ENCODE data around the gene VOPP1. TPM values are rescaled to one million over a fixed set of nuclear protein-coding genes. Genes with fewer than 3 reads are reported as not detected.

Gene VOPP1
- total RNA-seq, 6 experiments from 2014 or later = 15.8 to 30.3 (median 23.2) TPM

GRCh38 chr7:55491346-55491745, 81.0 kb downstream of the VOPP1 start:
- H3K27me3 ChIP-seq = no peaks in the 10 kb centered on the region
- no peak for TF ChIP-seq CTCF (IDR thresholded peaks at IDR 0.05)
- TF ChIP-seq POLR2A (IDR thresholded peaks at IDR 0.05) = no peak
- no peak for ATAC-seq
- intact Hi-C loops (cut with DNase I) = no loop called here
- no peaks in the 10 kb centered on the region for H3K4me1 ChIP-seq
- peaks cover 0 to 14% (median 2%) of the 10 kb centered on the region in 4 donors for H3K36me3 ChIP-seq
- no peaks in the 10 kb centered on the region for H3K9me3 ChIP-seq
- DNase-seq = no peak
- H3K4me3 ChIP-seq = no peak overlapping the region
- 94% methylated on average over 5 of the region's 5 CpGs for WGBS (ENCODE audit: insufficient coverage, low coverage, low lambda C conversion rate, missing lambda C conversion rate)
- no peak overlapping the region for H3K27ac ChIP-seq

- H3K36me3 ChIP-seq = peaks cover 0 to 14% (median 2%) of the 10 kb centered on the region in 4 donors
These were observed 82.2 kb downstream of the VOPP1 start for GRCh38 chr7:55490099-55490498.

GRCh38 chr7:55489552-55489951, 82.8 kb downstream of the VOPP1 start:
- Histone ChIP-seq H3K9me3 (no peaks in the 10 kb centered on the region), H3K36me3 (peaks cover 0 to 14% (median 2%) of the 10 kb centered on the region in 4 donors), H3K4me1 (no peaks in the 10 kb centered on the region), H3K27ac (no peak overlapping the region), H3K27me3 (no peaks in the 10 kb centered on the region), H3K4me3 (no peak overlapping the region)
- no peak for ATAC-seq
- TF ChIP-seq CTCF (IDR thresholded peaks at IDR 0.05) (no peak), POLR2A (IDR thresholded peaks at IDR 0.05) (no peak)
- intact Hi-C loops (cut with DNase I) = no loop called here
- no peak for DNase-seq
- WGBS (ENCODE audit: insufficient coverage, low coverage, low lambda C conversion rate, missing lambda C conversion rate) = no CpG with 5 or more reads among the region's 6 CpGs

More at GRCh38 chr7:55490099-55490498, 82.2 kb downstream of the VOPP1 start:
- H3K27ac ChIP-seq = no peak overlapping the region
- H3K9me3 ChIP-seq = no peaks in the 10 kb centered on the region
- no peak overlapping the region for H3K4me3 ChIP-seq
- H3K4me1 ChIP-seq = no peaks in the 10 kb centered on the region
- intact Hi-C loops (cut with DNase I) = no loop called here
- no peak for TF ChIP-seq CTCF (IDR thresholded peaks at IDR 0.05)
- no peak for TF ChIP-seq POLR2A (IDR thresholded peaks at IDR 0.05)
- ATAC-seq (no peak), DNase-seq (no peak)
- H3K27me3 ChIP-seq = no peaks in the 10 kb centered on the region
- WGBS (ENCODE audit: insufficient coverage, low coverage, low lambda C conversion rate, missing lambda C conversion rate) = 100% methylated on average over 1 of the region's 5 CpGs

- no peaks in the 10 kb centered on the region for H3K9me3 ChIP-seq
- TF ChIP-seq POLR2A (IDR thresholded peaks at IDR 0.05) (no peak), CTCF (IDR thresholded peaks at IDR 0.05) (no peak)
- no peak overlapping the region for H3K4me3 ChIP-seq
- H3K27ac ChIP-seq = no peak overlapping the region
- no peaks in the 10 kb centered on the region for H3K4me1 ChIP-seq
- no CpG with 5 or more reads among the region's 6 CpGs for WGBS (ENCODE audit: insufficient coverage, low coverage, low lambda C conversion rate, missing lambda C conversion rate)
- H3K27me3 ChIP-seq = no peaks in the 10 kb centered on the region
- DNase-seq (no peak), ATAC-seq (no peak)
- H3K36me3 ChIP-seq = peaks cover 0 to 14% (median 2%) of the 10 kb centered on the region in 4 donors
- intact Hi-C loops (cut with DNase I) = no loop called here
These were observed 83.4 kb downstream of the VOPP1 start for GRCh38 chr7:55488804-55489340.

Measured in right lobe of liver (tissue), 6 donors.